Heart left ventricle (tissue), 16 donors: ENCODE measurements around the gene HDAC10. TPM values are rescaled to one million over a fixed set of nuclear protein-coding genes. Genes with fewer than 3 reads are reported as not detected.

ENCODE experiments used
- ATAC-seq, 4 donors: fragments of 200-7000 bp; cut with Tn5 transposase; one replicate each; pipeline ENCODE4 v1.9.1; 2020 to 2022; ENCODE audit warnings: moderate library complexity in 4 of 4, mild to moderate bottlenecking in 3 of 4, moderate number of reproducible peaks in 1 of 4
- DNase-seq, 5 donors: peaks; one replicate each; pipeline ENCODE4 v3.0.0-alpha.2; 2020
- H3K27ac ChIP-seq, 12 donors: fragments of 200-600 bp; sonication (generic) in 4 of 12; one replicate each; pipeline versions ENCODE4 v1.5.0 to v1.8.0; 2016 to 2022; ENCODE audit warnings: mild to moderate bottlenecking in 2 of 12
- H3K27me3 ChIP-seq, 9 donors: fragments of 200-600 bp; sonication (generic) in 2 of 9; one replicate each; pipeline versions ENCODE4 v1.5.1 to v1.8.0; 2016 to 2022; ENCODE audit warnings: mild to moderate bottlenecking in 3 of 9
- H3K36me3 ChIP-seq, 9 donors: fragments of 200-600 bp; sonication (generic) in 2 of 9; one replicate each; pipeline versions ENCODE4 v1.5.0 to v1.8.0; 2018 to 2022; ENCODE audit warnings: mild to moderate bottlenecking in 2 of 9
- H3K4me1 ChIP-seq, 12 donors: fragments of 200-600 bp; sonication (generic) in 4 of 12; one replicate each; pipeline versions ENCODE4 v1.5.0 to v1.8.0; 2016 to 2022; ENCODE audit warnings: mild to moderate bottlenecking in 3 of 12
- H3K4me3 ChIP-seq, 12 donors: fragments of 200-600 bp; sonication (generic) in 4 of 12; one replicate each; pipeline versions ENCODE4 v1.5.0 to v1.8.0; 2017 to 2022; ENCODE audit warnings: mild to moderate bottlenecking in 9 of 12, moderate library complexity in 4 of 12
- H3K9me3 ChIP-seq, 12 donors: fragments of 200-600 bp; sonication (generic) in 4 of 12; one replicate each; pipeline versions ENCODE4 v1.5.0 to v1.8.0; 2016 to 2022; ENCODE audit warnings: mild to moderate bottlenecking in 1 of 12
- POLR2A ChIP-seq, 2 donors: fragments of 450-650 bp; IDR thresholded peaks; one replicate each; pipeline ENCODE4 v1.6.1; 2017; ENCODE audit warnings: antibody characterized with exemption in 2 of 2, mild to moderate bottlenecking in 2 of 2, moderate library complexity in 2 of 2
- WGBS, 4 donors: extraction: QIAGEN DNeasy Blood & Tissue Kit in 2 of 4; methylation state at CpG; one replicate each; pipeline versions ENCODE4 v1.1.5 to v1.1.7; 2013 to 2018; 5-methylcytosine and 5-hydroxymethylcytosine counted together
- intact Hi-C, 10 donors: fragments of 100-400 bp; cut with DNase I; formaldehyde crosslinking; loops; one replicate each; pipeline versions ENCODE4 v1.11.1 to v1.14.2; 2022
- polyA plus RNA-seq, 2 donors: library from polyadenylated mRNA; stranded (reverse); fragments of 200-250 nt; gene quantifications; one replicate each; pipeline ENCODE4 v1.2.3, GENCODE V29; 2013
- total RNA-seq, 9 donors: library from RNA; depleted of rRNA in 2 of 9; stranded (reverse); fragments of >200 nt in 2 of 9; fragmentation: NEBNext Ultra II Directional in 3 of 9; extraction: Animal tissue kit (Norgen Biotek cat#: 25700) in 3 of 9; gene quantifications; one replicate each; pipeline versions ENCODE4 v1.1.0 to v1.2.4, GENCODE V29; 2016 to 2023
- TF ChIP-seq, protein P1 (sequence below), 12 donors: fragments of 200-600 bp; sonication (generic) in 4 of 12; IDR thresholded peaks; one replicate each; pipeline versions ENCODE4 v1.5.0 to v1.8.0; 2018 to 2022; ENCODE audit warnings: antibody characterized with exemption in 12 of 12, mild to moderate bottlenecking in 5 of 12
- donor health status: ischemic (EF 13 %, LVEDD 7.1; RV severe dilation, severe dysfunction).
- donor health status: healthy with polysubstance abuse.
- donor health status: DM: no; HTN: yes; CAD: no.
- donor health status: DM: no; HTN: no; CAD: no.
- donor health status: ischemic (EF 25% LVEDD 6.9; RV normal size, moderate dysfunction).
- donor health status: ischemic (EF 25% LVEDD 5.7; RV mildly dilated, moderate dysfunction).
- donor health status: healthy.
- donor health status: DM: yes; HTN: yes; CAD: no.
- donor health status: ischemic (EF 35%, LVEDD 5.7; RV mildly dilated, moderate dysfunction).
- donor health status: nonischemic (EF 11% LVEDD 7.7; RV severe dilation, severe dysfunction).
- donor health status: DM: yes; HTN: yes; CAD: no.
- donor health status: PGD.
- donor health status: ischemic (EF 29% LVEDD 5.4; RV normal size, mild dysfunction).
- donor health status: nonischemic (EF 23%, LVEDD 6.1; RV moderate dilation, normal function).

The HDAC10 gene
- total and polyA plus RNA-seq, 11 donors: 6.2 to 22.4 (median 10.8) TPM

DNA sequence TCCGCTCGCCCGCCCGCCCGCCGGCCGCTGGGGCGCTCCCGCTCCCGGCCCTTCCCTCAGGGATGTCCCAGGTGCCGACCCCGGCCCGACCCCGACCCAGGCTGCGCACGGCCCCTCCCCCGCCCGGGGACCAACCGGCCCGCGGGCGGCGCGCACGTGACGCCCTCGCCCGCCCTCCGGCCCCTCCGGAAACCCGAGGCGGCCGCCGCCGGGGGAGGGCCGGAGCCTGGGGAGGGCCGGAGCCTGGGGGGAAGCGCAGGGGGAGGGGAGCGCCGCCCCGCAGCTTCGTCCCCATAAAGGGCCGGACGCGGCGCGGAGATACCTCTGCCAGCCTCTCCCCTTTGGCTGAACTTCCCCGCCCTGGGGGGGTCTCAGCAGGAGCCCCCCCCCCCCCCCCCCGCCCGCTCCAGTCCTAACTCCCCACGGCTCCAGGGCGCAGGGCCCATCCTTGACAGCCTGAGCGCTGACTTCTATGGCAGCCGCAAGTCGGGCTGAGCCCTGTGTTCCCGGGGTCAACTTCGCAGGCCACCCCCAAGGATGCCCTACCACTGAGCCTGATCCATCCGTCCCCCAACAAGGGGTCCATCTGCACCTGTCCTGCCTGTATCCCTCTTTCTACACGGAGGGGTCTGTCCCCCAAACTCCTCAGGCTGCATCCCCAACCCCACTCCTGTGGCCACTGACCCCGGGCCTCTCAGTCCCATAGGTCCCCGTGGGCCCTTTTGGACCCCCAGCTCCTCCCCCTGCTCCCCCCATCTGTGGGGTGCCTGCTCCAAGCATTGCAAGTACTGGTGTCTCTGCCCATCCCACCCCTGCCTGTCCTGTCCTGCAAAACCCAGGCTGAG lies 10.8 kb upstream of the HDAC10 start, which contains the start of gene MAPK12:
TSS of gene MAPK12 (minus strand) at position 69 of the 845 bp plus-strand sequence. CDS start 174 bp downstream, outside the sequence.
- Histone ChIP-seq H3K9me3 (no peaks in the 10 kb centered on the region), H3K27me3 (peaks cover 0 to 13% (median 0%) of the 10 kb centered on the region in 9 donors), H3K4me3 (peak within 1 kb of the TSS; percentile 37 to 84 (median 56)), H3K27ac (peak within 1 kb of the TSS in 11 of 12 donors; percentile 21 to 71 (median 62)), H3K4me1 (peaks cover 6 to 53% (median 16%) of the 10 kb centered on the region in 12 donors), H3K36me3 (peaks cover 0 to under 1% (median 0%) of the 10 kb centered on the region in 9 donors)
- DNase-seq (peak in 3 of 5 donors; percentile 54 to 62 (median 62)), ATAC-seq (peak in 3 of 4 donors; percentile 26 to 46 (median 44))
- WGBS, 4 donors: 4 to 29% (median 9%) methylated on average over 6 to 61 of the region's 61 CpGs
- intact Hi-C loops: no loop called here
- TF ChIP-seq POLR2A (IDR thresholded peaks at IDR 0.05): no peak
- TF ChIP-seq, protein P1, sequence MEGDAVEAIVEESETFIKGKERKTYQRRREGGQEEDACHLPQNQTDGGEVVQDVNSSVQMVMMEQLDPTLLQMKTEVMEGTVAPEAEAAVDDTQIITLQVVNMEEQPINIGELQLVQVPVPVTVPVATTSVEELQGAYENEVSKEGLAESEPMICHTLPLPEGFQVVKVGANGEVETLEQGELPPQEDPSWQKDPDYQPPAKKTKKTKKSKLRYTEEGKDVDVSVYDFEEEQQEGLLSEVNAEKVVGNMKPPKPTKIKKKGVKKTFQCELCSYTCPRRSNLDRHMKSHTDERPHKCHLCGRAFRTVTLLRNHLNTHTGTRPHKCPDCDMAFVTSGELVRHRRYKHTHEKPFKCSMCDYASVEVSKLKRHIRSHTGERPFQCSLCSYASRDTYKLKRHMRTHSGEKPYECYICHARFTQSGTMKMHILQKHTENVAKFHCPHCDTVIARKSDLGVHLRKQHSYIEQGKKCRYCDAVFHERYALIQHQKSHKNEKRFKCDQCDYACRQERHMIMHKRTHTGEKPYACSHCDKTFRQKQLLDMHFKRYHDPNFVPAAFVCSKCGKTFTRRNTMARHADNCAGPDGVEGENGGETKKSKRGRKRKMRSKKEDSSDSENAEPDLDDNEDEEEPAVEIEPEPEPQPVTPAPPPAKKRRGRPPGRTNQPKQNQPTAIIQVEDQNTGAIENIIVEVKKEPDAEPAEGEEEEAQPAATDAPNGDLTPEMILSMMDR (IDR thresholded peaks at IDR 0.05): no peak

DNA sequence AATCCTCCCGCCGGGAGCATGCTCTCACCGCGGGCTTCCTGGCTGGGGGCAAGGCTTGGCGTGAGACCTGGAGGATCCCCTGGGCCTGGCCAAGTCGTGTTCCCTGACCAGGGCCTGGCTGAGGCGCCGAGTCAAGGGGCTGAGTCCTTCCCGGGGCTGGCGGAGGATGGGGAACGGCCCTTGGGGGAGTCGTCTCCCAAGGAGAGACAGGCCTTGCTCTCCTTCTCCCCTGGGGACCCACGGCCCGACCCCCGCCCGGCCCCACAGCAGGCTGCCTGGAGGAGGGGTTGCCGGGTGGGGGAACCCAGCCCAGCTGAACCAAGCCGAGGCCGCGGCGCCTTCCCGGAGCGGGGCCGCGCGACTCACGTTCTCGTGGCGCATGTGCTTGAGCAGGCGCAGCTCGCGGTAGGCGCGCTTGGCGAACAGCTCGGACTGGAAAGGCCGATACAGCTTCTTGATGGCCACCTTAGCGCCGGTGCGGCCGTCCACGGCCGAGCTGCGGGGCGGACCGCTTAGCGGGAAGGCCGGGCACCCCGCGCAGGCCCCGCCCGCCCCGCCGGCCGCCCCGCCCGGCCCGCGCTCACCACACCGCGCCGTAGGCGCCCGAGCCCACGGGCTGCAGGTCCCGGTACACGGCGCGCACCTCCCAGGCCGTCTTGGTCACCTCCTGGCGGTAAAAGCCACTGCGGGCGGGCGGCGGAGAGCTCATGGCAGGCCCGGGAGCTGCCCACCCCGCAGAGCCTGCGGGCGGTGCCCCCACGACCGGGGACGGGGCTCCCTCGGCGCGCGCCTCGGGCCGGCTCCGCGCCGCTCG lies 9.9 kb upstream of the HDAC10 start:
- 0 to 5% (median 1%) methylated on average over 27 to 92 of the region's 92 CpGs for WGBS, 4 donors
- TF ChIP-seq POLR2A (IDR thresholded peaks at IDR 0.05): no peak
- TF ChIP-seq, protein P1 (IDR thresholded peaks at IDR 0.05): no peak
- Histone ChIP-seq H3K4me3 (peak overlapping the region; percentile 37 to 84 (median 56)), H3K9me3 (no peaks in the 10 kb centered on the region), H3K27ac (peak overlapping the region in 11 of 12 donors; percentile 21 to 71 (median 60)), H3K36me3 (peaks cover 0 to 4% (median 0%) of the 10 kb centered on the region in 9 donors), H3K27me3 (peaks cover 0 to 13% (median 0%) of the 10 kb centered on the region in 9 donors), H3K4me1 (peaks cover 5 to 51% (median 16%) of the 10 kb centered on the region in 12 donors)
- intact Hi-C loops: no loop called here
- DNase-seq (peak in 1 of 5 donors; percentile 70), ATAC-seq (peak in 3 of 4 donors; percentile 3 to 19 (median 6))

DNA sequence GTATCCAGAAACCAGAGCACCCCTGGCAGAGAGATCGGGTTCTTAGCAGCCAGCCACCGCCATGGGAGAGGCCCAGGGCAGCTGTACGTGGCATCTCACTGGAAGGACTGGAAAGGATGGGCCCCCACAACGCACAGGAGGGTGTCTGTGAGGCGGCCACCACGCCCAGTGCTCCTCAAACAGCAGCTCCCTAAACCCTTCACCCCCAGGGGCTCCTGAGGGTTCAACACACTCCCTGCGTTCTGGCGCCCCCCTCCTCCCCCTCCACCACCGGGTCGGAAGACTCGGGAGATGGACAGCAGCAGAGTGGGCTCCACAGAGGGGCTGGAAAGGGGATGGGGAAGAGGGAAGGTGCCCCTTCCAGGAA lies 9.4 kb upstream of the HDAC10 start:
- WGBS, 4 donors: 30 to 50% (median 42%) methylated on average over 10 to 11 of the region's 11 CpGs
- Histone ChIP-seq H3K4me1 (peaks cover 5 to 51% (median 16%) of the 10 kb centered on the region in 12 donors), H3K9me3 (no peaks in the 10 kb centered on the region), H3K27ac (peak overlapping the region in 7 of 12 donors; percentile 21 to 71 (median 62)), H3K36me3 (peaks cover 0 to 8% (median 0%) of the 10 kb centered on the region in 9 donors), H3K27me3 (peaks cover 0 to 13% (median 0%) of the 10 kb centered on the region in 9 donors), H3K4me3 (peak overlapping the region; percentile 37 to 84 (median 56))
- intact Hi-C loops: no loop called here
- DNase-seq (no peak), ATAC-seq (no peak)
- TF ChIP-seq POLR2A (IDR thresholded peaks at IDR 0.05): no peak
- TF ChIP-seq, protein P1 (IDR thresholded peaks at IDR 0.05): no peak
